Measurements from ENCODE around the gene SYT15.
"Not testable (repeated sequence)": the region's sequence is repeated elsewhere in the genome, so short reads cannot be mapped to it uniquely, and the experiment has no call there.

GRCh38 chr10:46567151-46567550, 11.8 kb upstream of the SYT15 start:
- not testable (repeated sequence) for TF ChIP-seq POLR2A, CTCF (IDR thresholded peaks at IDR 0.05)

Data from Peyer's patch (tissue), 4 donors.